WERI-Rb-1 (cell line): ENCODE results near the gene PLPP2.
"Not testable (repeated sequence)": the region's sequence is repeated elsewhere in the genome, so short reads cannot be mapped to it uniquely, and the experiment has no call there.

Experiments
- DNase-seq: peaks from one replicate; pipeline ENCODE4 v3.0.0-alpha.2; 2020
- H3K27ac ChIP-seq: fragments of 250-450 bp; sonication (Bioruptor Pico); 2 replicates; pipeline ENCODE4 v1.5.1; 2020; ENCODE audit warnings: mild to moderate bottlenecking, moderate library complexity
- H3K27me3 ChIP-seq: fragments of 250-450 bp; sonication (Bioruptor Pico); 2 replicates; pipeline ENCODE4 v1.5.1; 2021; ENCODE audit warnings: mild to moderate bottlenecking, low read depth, moderate library complexity; ENCODE audit not compliant: insufficient read depth, severe bottlenecking
- H3K36me3 ChIP-seq: fragments of 250-450 bp; sonication (Bioruptor Pico); 2 replicates; pipeline ENCODE4 v1.5.1; 2020; ENCODE audit warnings: mild to moderate bottlenecking, moderate library complexity
- H3K4me3 ChIP-seq: 2 replicates; pipeline ENCODE4 v1.5.1; 2011; ENCODE audit warnings: low read depth, mild to moderate bottlenecking, control low read depth, low read length
- H3K9me3 ChIP-seq: fragments of 250-450 bp; sonication (Bioruptor Pico); 2 replicates; pipeline ENCODE4 v1.5.1; 2021; ENCODE audit warnings: mild to moderate bottlenecking, moderate library complexity; ENCODE audit not compliant: severe bottlenecking
- TF ChIP-seq, protein P1 (sequence below): IDR thresholded peaks from 2 replicates; pipeline ENCODE4 v1.5.1; 2011; ENCODE audit warnings: low read depth, mild to moderate bottlenecking, control low read depth, inconsistent platforms, low read length

The PLPP2 gene

DNA sequence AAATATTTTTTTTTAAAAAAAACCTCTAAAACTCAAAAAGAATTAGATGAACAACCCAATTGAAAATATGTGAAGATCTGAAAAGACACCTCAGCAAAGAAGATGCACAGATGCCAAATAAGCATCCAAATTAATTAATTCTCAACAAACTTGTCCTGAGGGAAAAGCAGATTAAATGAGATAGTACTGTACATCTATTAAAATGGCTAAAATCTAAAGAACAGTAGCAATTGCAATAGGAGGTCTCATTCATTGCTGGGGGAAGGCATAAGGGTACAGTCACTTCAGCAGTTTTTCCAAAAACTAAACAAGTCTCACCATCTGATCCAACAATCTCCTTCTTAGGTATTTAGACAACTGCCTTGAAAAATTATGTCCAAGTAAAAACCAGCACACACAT is 22.0 kb downstream of the PLPP2 start:
- H3K27ac ChIP-seq = no peak overlapping the region
- H3K9me3 ChIP-seq = no peaks in the 10 kb centered on the region
- DNase-seq = no peak
- no peaks in the 10 kb centered on the region for H3K27me3 ChIP-seq
- no peaks in the 10 kb centered on the region for H3K36me3 ChIP-seq
- TF ChIP-seq, protein P1, sequence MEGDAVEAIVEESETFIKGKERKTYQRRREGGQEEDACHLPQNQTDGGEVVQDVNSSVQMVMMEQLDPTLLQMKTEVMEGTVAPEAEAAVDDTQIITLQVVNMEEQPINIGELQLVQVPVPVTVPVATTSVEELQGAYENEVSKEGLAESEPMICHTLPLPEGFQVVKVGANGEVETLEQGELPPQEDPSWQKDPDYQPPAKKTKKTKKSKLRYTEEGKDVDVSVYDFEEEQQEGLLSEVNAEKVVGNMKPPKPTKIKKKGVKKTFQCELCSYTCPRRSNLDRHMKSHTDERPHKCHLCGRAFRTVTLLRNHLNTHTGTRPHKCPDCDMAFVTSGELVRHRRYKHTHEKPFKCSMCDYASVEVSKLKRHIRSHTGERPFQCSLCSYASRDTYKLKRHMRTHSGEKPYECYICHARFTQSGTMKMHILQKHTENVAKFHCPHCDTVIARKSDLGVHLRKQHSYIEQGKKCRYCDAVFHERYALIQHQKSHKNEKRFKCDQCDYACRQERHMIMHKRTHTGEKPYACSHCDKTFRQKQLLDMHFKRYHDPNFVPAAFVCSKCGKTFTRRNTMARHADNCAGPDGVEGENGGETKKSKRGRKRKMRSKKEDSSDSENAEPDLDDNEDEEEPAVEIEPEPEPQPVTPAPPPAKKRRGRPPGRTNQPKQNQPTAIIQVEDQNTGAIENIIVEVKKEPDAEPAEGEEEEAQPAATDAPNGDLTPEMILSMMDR = no peak
- no peak overlapping the region for H3K4me3 ChIP-seq

DNA sequence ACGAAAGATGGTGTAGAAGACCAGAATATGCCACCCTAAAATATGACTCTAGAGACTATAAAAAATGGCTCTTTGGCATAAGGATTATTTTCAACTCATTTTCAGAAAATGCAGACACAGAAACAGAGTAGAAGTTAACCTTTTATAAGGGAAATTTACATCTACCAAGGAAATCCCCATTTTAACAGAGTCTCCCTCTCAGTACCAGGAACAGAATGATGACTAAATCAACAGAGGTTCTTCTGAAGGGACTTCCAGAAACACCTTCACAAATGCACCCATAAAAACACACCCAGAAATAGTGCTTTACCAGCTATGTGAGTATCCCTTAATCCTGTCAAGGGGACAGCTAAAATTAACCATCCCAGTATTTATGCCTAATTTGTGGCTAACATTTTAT is 29.1 kb downstream of the PLPP2 start:
- Histone ChIP-seq H3K9me3 (no peaks in the 10 kb centered on the region), H3K36me3 (no peaks in the 10 kb centered on the region), H3K27me3 (no peaks in the 10 kb centered on the region), H3K4me3 (no peak overlapping the region), H3K27ac (no peak overlapping the region)
- TF ChIP-seq, protein P1 = no peak
- DNase-seq = no peak

DNA sequence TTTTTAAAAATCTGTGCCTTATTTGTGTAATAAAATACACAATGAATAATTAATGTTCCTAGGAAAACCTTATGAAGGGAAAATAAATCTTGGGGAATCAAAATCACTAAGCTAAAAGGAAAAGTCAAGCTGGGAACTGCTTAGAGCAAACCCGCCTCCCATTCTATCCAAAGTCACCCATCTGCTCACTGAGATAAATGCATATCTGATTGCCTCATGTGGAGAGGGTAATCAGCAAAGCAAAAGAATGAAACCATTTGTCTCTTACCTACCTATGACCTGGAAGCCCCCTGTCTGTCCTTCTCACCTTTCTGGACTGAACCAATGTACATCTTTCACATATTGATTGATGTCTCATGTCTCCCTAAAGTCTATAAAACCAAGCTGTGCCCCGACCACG is 34.4 kb downstream of the PLPP2 start:
- H3K27ac ChIP-seq, H3K9me3 ChIP-seq: not testable (repeated sequence)

DNA sequence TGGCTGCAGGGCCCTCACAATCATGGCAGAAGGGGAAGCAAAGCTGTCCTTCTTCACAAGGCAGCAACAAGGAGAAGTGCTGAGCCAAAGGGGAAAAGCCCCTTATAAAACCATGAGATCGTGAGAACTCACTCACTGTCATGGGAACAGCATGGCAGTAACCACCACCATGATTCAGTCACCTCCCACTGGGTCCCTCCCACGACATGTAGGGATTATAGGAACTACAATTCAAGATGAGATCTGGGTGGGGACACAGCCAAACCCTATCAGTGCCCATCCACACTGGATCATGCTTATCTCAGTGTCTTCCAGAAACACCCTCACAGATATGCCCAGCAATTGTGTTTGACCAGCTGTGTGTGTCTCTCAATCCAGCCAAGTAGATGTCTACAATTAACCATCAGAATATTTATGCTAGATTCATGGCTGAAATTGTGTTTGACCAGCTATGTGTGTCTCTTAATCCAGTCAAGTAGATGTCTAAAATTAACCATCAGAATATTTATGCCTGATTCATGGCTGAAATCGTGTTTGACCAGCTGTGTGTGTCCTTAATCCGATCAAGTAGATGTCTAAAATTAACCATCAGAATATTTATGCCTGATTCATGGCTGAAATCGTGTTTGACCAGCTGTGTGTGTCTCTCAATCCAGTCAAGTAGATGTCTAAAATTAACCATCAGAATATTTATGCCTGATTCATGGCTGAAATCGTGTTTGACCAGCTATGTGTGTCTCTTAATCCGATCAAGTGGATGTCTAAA is 38.6 kb downstream of the PLPP2 start:
- H3K4me3 ChIP-seq, H3K27ac ChIP-seq, H3K9me3 ChIP-seq, H3K36me3 ChIP-seq, DNase-seq, H3K27me3 ChIP-seq: not testable (repeated sequence)

More for the DNA sequence above, 34.4 kb downstream of the PLPP2 start:
- H3K36me3 ChIP-seq, DNase-seq, H3K27me3 ChIP-seq, H3K4me3 ChIP-seq: not testable (repeated sequence)

DNA sequence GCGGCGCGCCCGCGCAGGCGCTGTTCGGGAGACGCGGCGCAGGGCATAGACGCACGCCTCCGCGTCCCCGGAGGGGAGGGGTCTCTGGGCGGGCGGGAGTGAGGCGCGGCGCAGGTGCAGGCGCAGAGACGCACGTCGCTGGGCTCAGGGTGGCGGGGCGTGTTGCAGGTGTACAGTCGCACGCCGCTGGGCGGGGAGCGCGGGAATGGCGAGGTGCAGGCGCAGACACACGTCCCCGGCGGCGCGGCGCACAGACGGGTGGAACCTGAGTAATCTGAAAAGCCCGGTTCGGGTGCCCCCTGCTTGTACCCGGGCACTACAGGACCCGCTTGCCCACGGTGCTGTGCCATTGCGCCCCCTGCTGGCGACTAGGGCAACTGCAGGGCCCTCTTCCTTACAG is 44.7 kb downstream of the PLPP2 start:
- peak; percentile 21 for DNase-seq
- Histone ChIP-seq H3K4me3 (no peak overlapping the region), H3K27me3 (no peaks in the 10 kb centered on the region), H3K27ac (no peak overlapping the region), H3K36me3 (no peaks in the 10 kb centered on the region), H3K9me3 (peaks cover 2% of the 10 kb centered on the region)
- TF ChIP-seq, protein P1 = no peak

DNA sequence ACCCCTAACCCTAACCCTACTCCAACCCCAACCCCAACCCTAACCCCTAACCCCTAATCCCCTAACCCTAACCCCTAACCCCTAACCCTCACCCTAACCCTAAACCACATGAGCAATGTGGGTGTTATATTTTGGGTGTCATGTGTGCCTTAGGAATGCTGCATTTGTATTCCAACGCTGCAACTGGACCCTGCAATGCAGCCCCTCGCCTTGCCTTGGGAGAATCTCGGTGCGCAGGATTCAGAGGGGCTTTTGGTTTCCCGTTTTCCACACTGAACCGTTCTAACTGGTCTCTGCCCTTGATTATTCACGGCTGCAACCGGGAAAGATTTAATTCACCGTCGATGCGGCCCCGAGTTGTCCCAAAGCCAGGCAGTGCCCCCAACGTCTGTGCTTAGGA is 45.3 kb downstream of the PLPP2 start:
- not testable (repeated sequence) for H3K36me3 ChIP-seq, H3K9me3 ChIP-seq, DNase-seq, H3K27me3 ChIP-seq, H3K27ac ChIP-seq
- H3K4me3 ChIP-seq = peak overlapping the region; percentile 36

DNA sequence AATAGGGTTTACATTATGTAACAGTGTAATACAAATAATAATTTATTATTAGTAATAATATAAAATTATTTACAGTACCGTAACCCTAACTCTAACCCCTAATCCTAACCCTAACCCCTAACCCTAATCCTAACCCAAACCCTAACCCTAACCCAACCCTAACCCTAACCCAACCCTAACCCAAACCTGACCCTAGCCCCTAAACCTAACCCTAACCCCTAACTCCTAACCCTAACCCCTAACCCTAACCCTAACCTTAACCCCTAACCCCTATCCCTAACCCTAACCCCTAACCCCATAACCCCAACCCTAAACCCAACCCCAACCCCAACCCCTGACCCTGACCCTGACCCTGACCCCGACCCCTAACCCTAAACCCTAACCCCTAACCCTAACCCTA is 45.7 kb downstream of the PLPP2 start:
- Histone ChIP-seq H3K27ac (no peak overlapping the region), H3K4me3 (no peak overlapping the region), H3K9me3 (peaks cover 2% of the 10 kb centered on the region), H3K36me3 (no peaks in the 10 kb centered on the region), H3K27me3 (no peaks in the 10 kb centered on the region)
- no peak for DNase-seq
- TF ChIP-seq, protein P1 = no peak
